Measurements from ENCODE around the gene PNP. TPM values are rescaled to one million over a fixed set of nuclear protein-coding genes. Genes with fewer than 3 reads are reported as not detected.

The PNP gene
- total RNA-seq, 4 donors from 2014 or later = 17.0 to 37.5 (median 27.6) TPM

Other genes with a start within 250 kb of the PNP start
- not detected for gene OR11H6, start 245.7 kb upstream of the PNP start, total RNA-seq
- gene OR11H7, start 240.4 kb upstream of the PNP start, total RNA-seq = not detected
- not detected for gene OR11H4, start 230.1 kb upstream of the PNP start, total RNA-seq
- 10 to 100 TPM in 3 of 4 donors, 1 to 10 TPM in 1; 8.1 to 12.8 (median 10.7) TPM for gene TTC5, start 163.5 kb upstream of the PNP start, total RNA-seq
- 10 to 100 TPM; 46.5 to 68.4 (median 49.9) TPM for gene CCNB1IP1, start 136.1 kb upstream of the PNP start, total RNA-seq
- gene PARP2, start 125.8 kb upstream of the PNP start, total RNA-seq = 10 to 100 TPM; 12.2 to 17.7 (median 15.6) TPM
- gene TEP1, start 55.9 kb upstream of the PNP start, total RNA-seq = 10 to 100 TPM; 30.3 to 50.0 (median 36.0) TPM
- 1 to 10 TPM; 1.2 to 4.5 (median 1.8) TPM for gene KLHL33, start 33.2 kb upstream of the PNP start, total RNA-seq
- 100 to 1,000 TPM in 1 of 4 donors, 10 to 100 TPM in 3; 58.4 to 115 (median 70.6) TPM for gene OSGEP, start 14.6 kb upstream of the PNP start, total RNA-seq
- 100 to 1,000 TPM; 125 to 134 (median 131) TPM for gene APEX1, start 14.2 kb upstream of the PNP start, total RNA-seq
- gene PIP4P1, start 8.0 kb upstream of the PNP start, total RNA-seq = 10 to 100 TPM; 11.8 to 29.7 (median 23.9) TPM
- under 1 TPM in 1 of 4 donors, not detected in 3; 0.44 TPM for gene RNASE10, start 36.1 kb downstream of the PNP start, total RNA-seq
- gene RNASE9, start 91.6 kb downstream of the PNP start, total RNA-seq = not detected
- not detected for gene RNASE11, start 118.6 kb downstream of the PNP start, total RNA-seq
- not detected for gene RNASE12, start 122.0 kb downstream of the PNP start, total RNA-seq
- not detected for gene OR6S1, start 172.3 kb downstream of the PNP start, total RNA-seq
- 100 to 1,000 TPM in 2 of 4 donors, 10 to 100 TPM in 2; 90.9 to 193 (median 118) TPM for gene RNASE4, start 215.2 kb downstream of the PNP start, total RNA-seq
- gene ANG, start 219.4 kb downstream of the PNP start, total RNA-seq = 10 to 100 TPM; 31.2 to 41.9 (median 39.5) TPM